ENCODE results near the gene SDCCAG8.
"Not testable (repeated sequence)": the region's sequence is repeated elsewhere in the genome, so short reads cannot be mapped to it uniquely, and the experiment has no call there.

SDCCAG8 gene

DNA sequence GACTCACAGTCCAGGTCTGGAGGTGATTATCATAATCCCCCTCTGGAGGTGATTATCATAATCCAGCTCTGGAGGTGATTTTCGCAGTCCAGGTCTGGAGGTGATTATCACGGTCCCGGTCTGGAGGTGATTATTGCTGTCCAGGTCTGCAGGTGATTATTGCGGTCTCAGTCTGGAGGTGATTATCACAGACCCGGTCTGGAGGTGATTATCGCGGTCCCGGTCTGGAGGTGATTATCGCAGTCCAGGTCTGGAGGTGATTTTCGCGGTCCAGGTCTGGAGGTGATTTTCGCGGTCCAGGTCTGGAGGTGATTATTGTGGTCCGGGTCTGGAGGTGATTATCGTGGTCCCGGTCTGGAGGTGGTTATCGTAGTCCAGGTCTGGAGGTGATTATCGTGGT, 76.6 kb downstream of the SDCCAG8 start:
- H3K36me3 ChIP-seq (ENCODE audit: control insufficient read depth, insufficient read depth, low read length), result no peaks in the 10 kb centered on the region
- H3K4me3 ChIP-seq (ENCODE audit: low read depth, low read length), result no peak overlapping the region
- H3K9ac ChIP-seq (ENCODE audit: low read depth, low read length), result no peak overlapping the region
- H3K4me1 ChIP-seq (ENCODE audit: control insufficient read depth, insufficient read depth, low read length), result no peaks in the 10 kb centered on the region
- no peak overlapping the region for H3K27ac ChIP-seq (ENCODE audit: low read depth, low read length)
- no peaks in the 10 kb centered on the region for H3K9me3 ChIP-seq (ENCODE audit: control insufficient read depth, insufficient read depth, low read length)
- no peaks in the 10 kb centered on the region for H3K27me3 ChIP-seq (ENCODE audit: control insufficient read depth, insufficient read depth, low read length)

DNA sequence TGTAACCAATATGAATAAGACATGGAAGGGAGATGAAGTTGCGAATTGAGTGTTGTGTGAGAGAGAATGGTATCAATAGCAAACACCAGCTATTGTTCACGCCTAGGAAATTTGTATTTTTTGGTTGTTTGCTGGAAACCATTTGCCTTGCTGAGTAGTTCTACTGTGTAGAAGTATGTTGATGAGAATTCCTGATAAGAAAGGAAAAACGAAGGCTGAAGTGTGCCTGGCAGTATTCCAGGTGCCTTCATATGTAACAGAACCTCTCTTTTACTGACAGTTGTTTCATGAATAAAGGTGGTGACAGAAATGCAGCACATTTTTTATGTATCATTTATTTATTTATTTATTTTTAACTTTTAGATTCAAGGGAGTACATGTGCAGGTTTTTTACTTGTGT, 79.5 kb downstream of the SDCCAG8 start:
- no peak overlapping the region for H3K9ac ChIP-seq (ENCODE audit: low read depth, low read length)
- H3K36me3 ChIP-seq (ENCODE audit: control insufficient read depth, insufficient read depth, low read length), result no peaks in the 10 kb centered on the region
- H3K27me3 ChIP-seq (ENCODE audit: control insufficient read depth, insufficient read depth, low read length), result no peaks in the 10 kb centered on the region
- no peaks in the 10 kb centered on the region for H3K4me1 ChIP-seq (ENCODE audit: control insufficient read depth, insufficient read depth, low read length)
- no peaks in the 10 kb centered on the region for H3K9me3 ChIP-seq (ENCODE audit: control insufficient read depth, insufficient read depth, low read length)
- no peak overlapping the region for H3K4me3 ChIP-seq (ENCODE audit: low read depth, low read length)
- H3K27ac ChIP-seq (ENCODE audit: low read depth, low read length), result no peak overlapping the region

DNA sequence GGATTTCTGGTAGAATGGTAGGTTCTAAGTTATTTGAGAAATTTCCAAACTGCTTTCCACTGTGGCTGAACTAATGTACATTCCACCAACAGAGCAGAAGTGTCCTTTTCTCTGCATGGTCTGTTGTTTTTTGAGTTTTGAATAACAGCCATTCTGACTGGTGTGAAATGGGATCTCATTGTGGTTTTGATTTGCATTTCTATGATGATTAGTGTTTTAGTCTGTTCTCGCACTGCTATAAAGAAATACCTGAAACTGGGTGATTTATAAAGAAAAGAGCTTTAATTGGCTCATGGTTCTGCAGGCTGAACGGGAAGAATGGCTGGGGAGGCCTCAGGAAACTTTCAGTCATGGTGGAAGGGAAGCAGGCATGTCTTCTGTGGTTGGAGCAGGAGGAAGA, 80.3 kb downstream of the SDCCAG8 start:
- H3K4me1 ChIP-seq (ENCODE audit: control insufficient read depth, insufficient read depth, low read length), result no peaks in the 10 kb centered on the region
- no peak overlapping the region for H3K9ac ChIP-seq (ENCODE audit: low read depth, low read length)
- H3K9me3 ChIP-seq (ENCODE audit: control insufficient read depth, insufficient read depth, low read length), result no peaks in the 10 kb centered on the region
- H3K27ac ChIP-seq (ENCODE audit: low read depth, low read length), result no peak overlapping the region
- no peaks in the 10 kb centered on the region for H3K36me3 ChIP-seq (ENCODE audit: control insufficient read depth, insufficient read depth, low read length)
- H3K27me3 ChIP-seq (ENCODE audit: control insufficient read depth, insufficient read depth, low read length), result no peaks in the 10 kb centered on the region
- no peak overlapping the region for H3K4me3 ChIP-seq (ENCODE audit: low read depth, low read length)

- not testable (repeated sequence) for H3K4me3 ChIP-seq (ENCODE audit: low read depth, low read length); H3K36me3 ChIP-seq (ENCODE audit: control insufficient read depth, insufficient read depth, low read length); H3K27me3 ChIP-seq (ENCODE audit: control insufficient read depth, insufficient read depth, low read length); H3K27ac ChIP-seq (ENCODE audit: low read depth, low read length); H3K4me1 ChIP-seq (ENCODE audit: control insufficient read depth, insufficient read depth, low read length); H3K9ac ChIP-seq (ENCODE audit: low read depth, low read length); H3K9me3 ChIP-seq (ENCODE audit: control insufficient read depth, insufficient read depth, low read length)
Observed at GRCh38 chr1:243338848-243339247, 83.0 kb downstream of the SDCCAG8 start.

- no peaks in the 10 kb centered on the region for H3K4me1 ChIP-seq (ENCODE audit: control insufficient read depth, insufficient read depth, low read length)
- H3K9ac ChIP-seq (ENCODE audit: low read depth, low read length), result no peak overlapping the region
- H3K27me3 ChIP-seq (ENCODE audit: control insufficient read depth, insufficient read depth, low read length), result no peaks in the 10 kb centered on the region
- H3K4me3 ChIP-seq (ENCODE audit: low read depth, low read length), result no peak overlapping the region
- no peaks in the 10 kb centered on the region for H3K36me3 ChIP-seq (ENCODE audit: control insufficient read depth, insufficient read depth, low read length)
- H3K27ac ChIP-seq (ENCODE audit: low read depth, low read length), result no peak overlapping the region
- H3K9me3 ChIP-seq (ENCODE audit: control insufficient read depth, insufficient read depth, low read length), result no peaks in the 10 kb centered on the region
Observed at GRCh38 chr1:243341074-243341473, 85.2 kb downstream of the SDCCAG8 start.

DNA sequence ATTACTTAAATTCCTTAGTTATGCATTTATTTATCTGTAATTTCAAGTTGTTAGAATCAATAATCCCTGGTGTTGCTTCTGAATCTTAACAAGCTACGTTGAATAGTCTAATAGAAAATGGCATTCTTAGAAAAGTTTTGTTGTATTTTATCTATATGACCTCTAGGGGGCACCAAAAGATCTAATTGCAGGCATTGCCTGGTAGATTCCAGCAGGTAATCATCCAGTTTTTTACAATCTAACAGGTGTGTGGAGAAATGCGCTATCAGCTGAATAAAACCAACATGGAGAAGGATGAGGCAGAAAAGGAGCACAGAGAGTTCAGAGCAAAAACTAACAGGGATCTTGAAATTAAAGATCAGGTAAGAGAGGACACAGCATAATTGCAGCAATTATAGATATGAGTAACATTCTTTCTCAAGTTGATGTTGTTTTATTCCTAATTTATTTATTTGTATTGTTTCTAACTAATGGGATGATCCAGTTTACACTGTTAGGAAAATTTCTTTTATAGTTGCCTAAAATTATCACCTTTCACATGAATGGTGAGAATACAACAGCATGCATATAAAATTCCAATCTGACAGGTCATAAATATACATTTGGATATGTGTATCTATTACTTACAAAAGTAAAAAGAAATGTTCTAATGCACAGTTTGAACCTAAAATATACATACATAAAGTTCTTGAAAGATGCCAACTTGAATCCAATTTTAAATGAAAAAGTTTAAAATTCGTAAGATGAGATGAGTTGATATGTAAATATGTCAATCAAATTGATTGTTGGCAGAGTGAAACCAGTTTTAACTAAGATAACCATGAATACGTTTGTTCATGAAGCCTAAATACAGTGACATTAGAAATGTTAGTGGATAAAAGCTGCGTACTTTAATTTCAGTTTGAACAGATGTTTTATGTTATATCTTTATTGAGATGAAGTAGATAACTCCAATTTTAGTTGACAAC, 88.4 kb downstream of the SDCCAG8 start:
- no peak overlapping the region for H3K9ac ChIP-seq (ENCODE audit: low read depth, low read length)
- H3K4me1 ChIP-seq (ENCODE audit: control insufficient read depth, insufficient read depth, low read length), result no peaks in the 10 kb centered on the region
- H3K27ac ChIP-seq (ENCODE audit: low read depth, low read length), result no peak overlapping the region
- no peaks in the 10 kb centered on the region for H3K27me3 ChIP-seq (ENCODE audit: control insufficient read depth, insufficient read depth, low read length)
- H3K4me3 ChIP-seq (ENCODE audit: low read depth, low read length), result no peak overlapping the region
- H3K36me3 ChIP-seq (ENCODE audit: control insufficient read depth, insufficient read depth, low read length), result no peaks in the 10 kb centered on the region
- H3K9me3 ChIP-seq (ENCODE audit: control insufficient read depth, insufficient read depth, low read length), result no peaks in the 10 kb centered on the region

- H3K27me3 ChIP-seq (ENCODE audit: control insufficient read depth, insufficient read depth, low read length), result no peaks in the 10 kb centered on the region
- H3K36me3 ChIP-seq (ENCODE audit: control insufficient read depth, insufficient read depth, low read length), result no peaks in the 10 kb centered on the region
- H3K4me3 ChIP-seq (ENCODE audit: low read depth, low read length), result no peak overlapping the region
- H3K9me3 ChIP-seq (ENCODE audit: control insufficient read depth, insufficient read depth, low read length), result no peaks in the 10 kb centered on the region
- H3K4me1 ChIP-seq (ENCODE audit: control insufficient read depth, insufficient read depth, low read length), result no peaks in the 10 kb centered on the region
- no peak overlapping the region for H3K27ac ChIP-seq (ENCODE audit: low read depth, low read length)
- H3K9ac ChIP-seq (ENCODE audit: low read depth, low read length), result no peak overlapping the region
Observed at GRCh38 chr1:243345205-243345604, 89.4 kb downstream of the SDCCAG8 start.

GRCh38 chr1:243346016-243346415, 90.2 kb downstream of the SDCCAG8 start:
- Histone ChIP-seq H3K4me3 (ENCODE audit: low read depth, low read length) (no peak overlapping the region), H3K36me3 (ENCODE audit: control insufficient read depth, insufficient read depth, low read length) (no peaks in the 10 kb centered on the region), H3K4me1 (ENCODE audit: control insufficient read depth, insufficient read depth, low read length) (no peaks in the 10 kb centered on the region), H3K9ac (ENCODE audit: low read depth, low read length) (no peak overlapping the region), H3K27me3 (ENCODE audit: control insufficient read depth, insufficient read depth, low read length) (no peaks in the 10 kb centered on the region), H3K27ac (ENCODE audit: low read depth, low read length) (no peak overlapping the region), H3K9me3 (ENCODE audit: control insufficient read depth, insufficient read depth, low read length) (no peaks in the 10 kb centered on the region)

- Histone ChIP-seq H3K27me3 (ENCODE audit: control insufficient read depth, insufficient read depth, low read length) (no peaks in the 10 kb centered on the region), H3K9ac (ENCODE audit: low read depth, low read length) (no peak overlapping the region), H3K4me1 (ENCODE audit: control insufficient read depth, insufficient read depth, low read length) (no peaks in the 10 kb centered on the region), H3K27ac (ENCODE audit: low read depth, low read length) (no peak overlapping the region), H3K9me3 (ENCODE audit: control insufficient read depth, insufficient read depth, low read length) (no peaks in the 10 kb centered on the region), H3K36me3 (ENCODE audit: control insufficient read depth, insufficient read depth, low read length) (no peaks in the 10 kb centered on the region), H3K4me3 (ENCODE audit: low read depth, low read length) (no peak overlapping the region)
Observed at GRCh38 chr1:243346468-243346867, 90.6 kb downstream of the SDCCAG8 start.

DNA sequence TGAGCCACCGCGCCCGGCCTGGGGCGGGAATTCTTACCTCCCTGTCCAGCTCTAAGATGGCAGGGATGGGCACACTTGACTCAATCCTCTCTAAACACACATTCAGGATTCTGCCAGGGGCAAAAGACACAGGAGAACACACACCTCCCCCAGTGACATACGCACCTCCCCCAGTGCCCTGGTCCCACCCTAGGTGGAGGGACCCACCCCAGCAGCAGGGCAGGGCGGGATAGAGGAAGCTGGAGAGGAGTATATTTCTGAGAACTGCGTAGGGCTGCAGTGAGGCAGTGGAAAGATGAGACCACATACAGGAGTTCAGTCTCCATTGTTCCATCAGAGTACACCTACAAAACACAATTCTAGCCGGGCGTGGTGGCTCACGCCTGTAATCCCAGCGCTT, 92.5 kb downstream of the SDCCAG8 start:
- H3K36me3 ChIP-seq (ENCODE audit: control insufficient read depth, insufficient read depth, low read length), result no peaks in the 10 kb centered on the region
- no peak overlapping the region for H3K4me3 ChIP-seq (ENCODE audit: low read depth, low read length)
- H3K9me3 ChIP-seq (ENCODE audit: control insufficient read depth, insufficient read depth, low read length), result no peaks in the 10 kb centered on the region
- no peaks in the 10 kb centered on the region for H3K27me3 ChIP-seq (ENCODE audit: control insufficient read depth, insufficient read depth, low read length)
- H3K9ac ChIP-seq (ENCODE audit: low read depth, low read length), result no peak overlapping the region
- H3K4me1 ChIP-seq (ENCODE audit: control insufficient read depth, insufficient read depth, low read length), result no peaks in the 10 kb centered on the region
- no peak overlapping the region for H3K27ac ChIP-seq (ENCODE audit: low read depth, low read length)

GRCh38 chr1:243349128-243349527, 93.3 kb downstream of the SDCCAG8 start:
- Histone ChIP-seq H3K4me3 (ENCODE audit: low read depth, low read length) (no peak overlapping the region), H3K9ac (ENCODE audit: low read depth, low read length) (no peak overlapping the region), H3K4me1 (ENCODE audit: control insufficient read depth, insufficient read depth, low read length) (no peaks in the 10 kb centered on the region), H3K9me3 (ENCODE audit: control insufficient read depth, insufficient read depth, low read length) (no peaks in the 10 kb centered on the region), H3K27ac (ENCODE audit: low read depth, low read length) (no peak overlapping the region), H3K27me3 (ENCODE audit: control insufficient read depth, insufficient read depth, low read length) (no peaks in the 10 kb centered on the region), H3K36me3 (ENCODE audit: control insufficient read depth, insufficient read depth, low read length) (no peaks in the 10 kb centered on the region)

All from HUES48 (cell line).